Muscle of leg (tissue), 11 donors: ENCODE results near the gene SYCE1. TPM values are rescaled to one million over a fixed set of nuclear protein-coding genes. Genes with fewer than 3 reads are reported as not detected.

Source experiments
- DNase-seq: peaks from one replicate; pipeline ENCODE4 v3.0.0; 2013
- H3K27ac ChIP-seq: one replicate; pipeline ENCODE4 v1.5.1; 2013; ENCODE audit warnings: mild to moderate bottlenecking, low read length, control low read depth
- H3K27me3 ChIP-seq: one replicate; pipeline ENCODE4 v1.6.1; 2013; ENCODE audit warnings: low read length; ENCODE audit not compliant: control insufficient read depth, insufficient read depth
- H3K36me3 ChIP-seq: one replicate; pipeline ENCODE4 v1.6.1; 2013; ENCODE audit warnings: low read length; ENCODE audit not compliant: control insufficient read depth, insufficient read depth
- H3K4me1 ChIP-seq: one replicate; pipeline ENCODE4 v1.6.1; 2013; ENCODE audit warnings: low read length; ENCODE audit not compliant: control insufficient read depth, insufficient read depth
- H3K4me3 ChIP-seq: one replicate; pipeline ENCODE4 v1.5.1; 2013; ENCODE audit warnings: low read length, control low read depth
- H3K9me3 ChIP-seq: replicated peaks from 2 replicates; pipeline ENCODE4 v1.6.1; 2013; ENCODE audit warnings: low read depth, low read length; ENCODE audit not compliant: control insufficient read depth
- WGBS: methylation state at CpG from one replicate; pipeline ENCODE4 v1.1.5; 2013; ENCODE audit warnings: missing lambda C conversion rate; ENCODE audit not compliant: insufficient coverage; 5-methylcytosine and 5-hydroxymethylcytosine counted together
- polyA plus RNA-seq, 8 donors: library from polyadenylated mRNA; unstranded; fragments of 120-200 nt; gene quantifications; one replicate each; pipeline versions ENCODE4 v1.2.1 to v1.2.3, GENCODE V29; 2013; ENCODE audit warnings: inconsistent platforms in 1 of 8, low replicate concordance in 1 of 8; ENCODE audit not compliant: insufficient read length in 8 of 8, insufficient read depth in 1 of 8
- total RNA-seq: library from RNA; stranded (reverse); fragments of 120-200 nt; gene quantifications from one replicate; pipeline ENCODE4 v1.2.4, GENCODE V29; 2013

SYCE1 gene
- total and polyA plus RNA-seq, 9 donors: 0.11 to 0.56 (median 0.29) TPM

DNA sequence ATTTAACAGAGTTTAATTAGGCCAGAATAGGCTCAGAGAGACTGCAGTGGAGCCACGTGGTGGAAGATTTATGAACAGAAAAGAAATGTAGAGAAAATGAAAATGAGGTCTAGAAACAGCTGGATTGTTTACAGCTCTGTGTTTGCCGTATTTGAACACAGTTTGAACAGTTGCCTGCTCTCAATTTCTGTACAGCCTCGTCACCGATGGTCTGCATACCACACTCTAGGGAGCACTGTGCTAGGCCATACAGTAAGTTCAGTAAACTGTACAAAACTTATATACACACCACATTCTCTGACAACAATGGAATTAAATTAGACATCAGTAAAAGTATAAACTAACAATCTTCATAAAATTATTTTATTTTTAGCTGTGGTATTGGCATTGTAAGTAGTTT is 49.3 kb downstream of the SYCE1 start:
- 41% methylated on average over 4 of the region's 4 CpGs for WGBS
- no peaks in the 10 kb centered on the region for H3K9me3 ChIP-seq
- DNase-seq: no peak
- no peak overlapping the region for H3K27ac ChIP-seq
- H3K4me3 ChIP-seq: no peak overlapping the region
- no peaks in the 10 kb centered on the region for H3K4me1 ChIP-seq
- peaks cover 4% of the 10 kb centered on the region for H3K27me3 ChIP-seq
- no peaks in the 10 kb centered on the region for H3K36me3 ChIP-seq

GRCh38 chr10:133515471-133515870 is 49.9 kb downstream of the SYCE1 start:
- no CpG with 5 or more reads among the region's 4 CpGs for WGBS
- H3K4me3 ChIP-seq: no peak overlapping the region
- H3K27ac ChIP-seq: no peak overlapping the region
- no peak for DNase-seq
- H3K36me3 ChIP-seq: no peaks in the 10 kb centered on the region
- H3K4me1 ChIP-seq: no peaks in the 10 kb centered on the region
- no peaks in the 10 kb centered on the region for H3K9me3 ChIP-seq
- H3K27me3 ChIP-seq: peaks cover under 1% of the 10 kb centered on the region

DNA sequence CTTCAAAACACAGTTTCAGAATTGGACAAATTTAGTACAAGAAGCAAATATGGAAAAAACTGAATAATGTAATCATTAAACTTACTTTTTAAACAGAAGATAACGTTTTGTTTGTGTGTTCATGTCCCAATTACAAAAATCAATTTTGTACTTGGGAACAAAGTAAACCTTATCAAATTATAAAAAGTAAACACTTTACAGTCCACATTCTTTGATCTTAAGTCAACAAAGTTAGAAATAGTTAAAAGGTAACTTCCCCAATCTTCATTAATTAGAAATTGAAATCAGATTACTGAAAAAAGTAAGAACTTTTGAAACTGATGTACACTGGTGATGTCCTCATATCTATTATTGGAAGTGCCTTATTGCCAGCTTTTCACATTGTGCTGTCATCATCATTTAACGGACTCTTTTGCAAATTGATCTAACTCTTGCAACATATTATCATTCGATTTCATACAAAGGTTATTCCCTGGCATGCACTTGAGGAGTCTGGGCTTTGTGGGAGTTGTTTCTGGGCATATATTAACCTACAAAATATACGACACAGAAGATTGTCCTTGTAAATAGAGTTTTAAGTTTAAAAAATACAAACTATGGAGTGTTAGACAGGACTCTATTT is 53.4 kb downstream of the SYCE1 start:
- DNase-seq: no peak
- Histone ChIP-seq H3K27ac (no peak overlapping the region), H3K36me3 (no peaks in the 10 kb centered on the region), H3K9me3 (no peaks in the 10 kb centered on the region), H3K27me3 (no peaks in the 10 kb centered on the region), H3K4me3 (no peak overlapping the region), H3K4me1 (no peaks in the 10 kb centered on the region)
- WGBS: no CpG with 5 or more reads among the region's 4 CpGs

DNA sequence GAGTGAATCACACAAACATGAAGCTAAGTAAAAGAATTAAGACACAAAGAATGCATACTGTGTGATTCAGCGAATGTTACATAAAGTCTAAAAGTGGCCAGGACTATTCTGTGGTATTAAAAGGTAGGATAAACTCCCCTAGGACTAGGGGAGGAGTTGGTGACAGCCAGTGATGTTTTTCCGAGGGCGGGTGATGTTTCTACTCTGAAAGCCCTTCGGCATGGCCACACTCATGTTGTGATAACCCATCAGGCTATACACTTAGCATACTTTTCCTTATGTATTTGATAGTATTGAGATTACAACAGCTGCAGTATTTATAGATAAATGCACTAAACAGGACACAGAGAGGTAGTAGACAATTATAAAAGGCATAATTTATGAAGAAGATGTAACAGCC is 54.0 kb downstream of the SYCE1 start:
- H3K27me3 ChIP-seq: no peaks in the 10 kb centered on the region
- H3K27ac ChIP-seq: no peak overlapping the region
- DNase-seq: no peak
- no peaks in the 10 kb centered on the region for H3K9me3 ChIP-seq
- WGBS: no CpG with 5 or more reads among the region's 4 CpGs
- H3K4me1 ChIP-seq: no peaks in the 10 kb centered on the region
- no peaks in the 10 kb centered on the region for H3K36me3 ChIP-seq
- no peak overlapping the region for H3K4me3 ChIP-seq

- no peak overlapping the region for H3K27ac ChIP-seq
- H3K36me3 ChIP-seq: no peaks in the 10 kb centered on the region
- whole genome bisulfite sequencing: no CpG with 5 or more reads among the region's 4 CpGs
- H3K9me3 ChIP-seq: no peaks in the 10 kb centered on the region
- no peaks in the 10 kb centered on the region for H3K4me1 ChIP-seq
- H3K27me3 ChIP-seq: no peaks in the 10 kb centered on the region
- no peak overlapping the region for H3K4me3 ChIP-seq
- no peak for DNase-seq
These were observed 55.7 kb downstream of the SYCE1 start for GRCh38 chr10:133509700-133510099.

Other genes with a start within 250 kb of the SYCE1 start
- gene CALY, start 228.7 kb downstream of the SYCE1 start, total RNA-seq: not detected
- gene CALY, start 228.7 kb downstream of the SYCE1 start, polyA plus RNA-seq: under 1 TPM in 2 of 8 donors, not detected in 6; 0.08 to 0.16 TPM
- gene PRAP1, start 218.2 kb downstream of the SYCE1 start, total RNA-seq: not detected
- gene PRAP1, start 218.2 kb downstream of the SYCE1 start, polyA plus RNA-seq: 1 to 10 TPM in 1 of 8 donors, under 1 TPM in 2, not detected in 5; 0.21 to 3.7 (median 0.36) TPM
- 12.1 TPM for gene FUOM, start 207.6 kb downstream of the SYCE1 start, total RNA-seq
- 10 to 100 TPM in 1 of 8 donors, 1 to 10 TPM in 7; 5.6 to 11.7 (median 7.4) TPM for gene FUOM, start 207.6 kb downstream of the SYCE1 start, polyA plus RNA-seq
- 109 TPM for gene ECHS1, start 192.2 kb downstream of the SYCE1 start, total RNA-seq
- 100 to 1,000 TPM; 107 to 147 (median 128) TPM for gene ECHS1, start 192.2 kb downstream of the SYCE1 start, polyA plus RNA-seq
- gene PAOX, start 186.3 kb downstream of the SYCE1 start, total RNA-seq: 3.4 TPM
- gene PAOX, start 186.3 kb downstream of the SYCE1 start, polyA plus RNA-seq: 1 to 10 TPM; 2.7 to 4.9 (median 3.8) TPM
- gene MTG1, start 171.4 kb downstream of the SYCE1 start, total RNA-seq: 22.7 TPM
- gene MTG1, start 171.4 kb downstream of the SYCE1 start, polyA plus RNA-seq: 10 to 100 TPM; 34.0 to 52.3 (median 41.1) TPM
- 0.53 TPM for gene SPRN, start 141.0 kb downstream of the SYCE1 start, total RNA-seq
- 1 to 10 TPM; 3.4 to 4.4 (median 3.9) TPM for gene SPRN, start 141.0 kb downstream of the SYCE1 start, polyA plus RNA-seq
- gene SCART1, start 111.6 kb downstream of the SYCE1 start, total RNA-seq: 1.5 TPM
- gene SCART1, start 111.6 kb downstream of the SYCE1 start, polyA plus RNA-seq: 1 to 10 TPM in 5 of 8 donors, under 1 TPM in 3; 0.53 to 1.9 (median 1.4) TPM
- 0.98 TPM for gene CYP2E1, start 38.2 kb downstream of the SYCE1 start, total RNA-seq
- 1 to 10 TPM in 5 of 8 donors, under 1 TPM in 3; 0.25 to 1.9 (median 1.3) TPM for gene CYP2E1, start 38.2 kb downstream of the SYCE1 start, polyA plus RNA-seq
- not detected for gene FRG2B, start 61.2 kb upstream of the SYCE1 start, total RNA-seq
- gene FRG2B, start 61.2 kb upstream of the SYCE1 start, polyA plus RNA-seq: not detected